Measurements from ENCODE around the gene B9D1.

DNA sequence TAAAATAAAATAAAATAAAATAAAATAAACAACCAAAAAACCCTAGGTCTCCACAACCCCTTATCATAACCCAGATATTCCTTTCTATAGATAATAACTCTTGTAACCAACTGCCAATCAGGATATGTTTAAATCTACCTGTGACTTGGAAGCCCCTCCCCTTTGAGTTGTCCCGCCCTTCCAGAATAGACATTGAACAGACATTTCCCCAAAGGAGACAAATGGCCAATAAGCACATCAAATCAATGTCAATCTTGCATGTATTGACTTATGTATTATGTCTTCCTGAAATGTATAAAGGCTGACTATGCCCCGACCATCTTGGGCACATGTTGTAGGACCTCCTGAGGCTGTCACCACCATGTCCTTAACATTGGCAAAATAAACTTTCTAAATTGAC, 14.3 kb upstream of the B9D1 start:
- TF ChIP-seq, protein P1, sequence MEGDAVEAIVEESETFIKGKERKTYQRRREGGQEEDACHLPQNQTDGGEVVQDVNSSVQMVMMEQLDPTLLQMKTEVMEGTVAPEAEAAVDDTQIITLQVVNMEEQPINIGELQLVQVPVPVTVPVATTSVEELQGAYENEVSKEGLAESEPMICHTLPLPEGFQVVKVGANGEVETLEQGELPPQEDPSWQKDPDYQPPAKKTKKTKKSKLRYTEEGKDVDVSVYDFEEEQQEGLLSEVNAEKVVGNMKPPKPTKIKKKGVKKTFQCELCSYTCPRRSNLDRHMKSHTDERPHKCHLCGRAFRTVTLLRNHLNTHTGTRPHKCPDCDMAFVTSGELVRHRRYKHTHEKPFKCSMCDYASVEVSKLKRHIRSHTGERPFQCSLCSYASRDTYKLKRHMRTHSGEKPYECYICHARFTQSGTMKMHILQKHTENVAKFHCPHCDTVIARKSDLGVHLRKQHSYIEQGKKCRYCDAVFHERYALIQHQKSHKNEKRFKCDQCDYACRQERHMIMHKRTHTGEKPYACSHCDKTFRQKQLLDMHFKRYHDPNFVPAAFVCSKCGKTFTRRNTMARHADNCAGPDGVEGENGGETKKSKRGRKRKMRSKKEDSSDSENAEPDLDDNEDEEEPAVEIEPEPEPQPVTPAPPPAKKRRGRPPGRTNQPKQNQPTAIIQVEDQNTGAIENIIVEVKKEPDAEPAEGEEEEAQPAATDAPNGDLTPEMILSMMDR (IDR thresholded peaks at IDR 0.05; ENCODE audit: poor library complexity) = no peak
- no peak for TF ChIP-seq EZH2 (IDR thresholded peaks at IDR 0.05; ENCODE audit: borderline replicate concordance)
